GM18861 (cell line): ENCODE results near the gene KRT13.

ENCODE experiments used
- ATAC-seq: cut with Tn5 transposase; IDR thresholded peaks from one replicate; pipeline ENCODE4 v1.9.1; 2021; ENCODE audit not compliant: unreplicated experiment

The KRT13 gene

DNA sequence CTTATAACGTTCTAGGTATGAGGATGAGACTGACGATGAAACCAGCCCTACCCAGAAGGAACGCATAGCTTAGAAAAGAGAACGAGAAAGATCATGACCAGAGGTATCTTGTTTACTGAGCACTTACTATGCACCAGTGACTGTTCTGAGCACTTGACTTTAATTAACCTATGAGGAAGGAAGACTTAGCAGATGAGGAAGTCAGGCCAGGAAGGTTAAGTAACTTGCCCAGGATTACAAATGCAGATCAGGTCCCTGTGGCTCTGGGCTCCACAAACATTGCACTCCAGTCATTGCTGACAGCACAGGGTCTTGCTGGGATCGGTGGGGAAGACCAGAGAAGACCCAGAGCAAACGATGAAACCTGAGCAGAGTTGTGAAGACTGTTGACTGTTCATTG, 7.1 kb downstream of the KRT13 start:
- ATAC-seq = no peak

GRCh38 chr17:41496803-41497484, 8.5 kb downstream of the KRT13 start:
- peak; percentile 70 for ATAC-seq

DNA sequence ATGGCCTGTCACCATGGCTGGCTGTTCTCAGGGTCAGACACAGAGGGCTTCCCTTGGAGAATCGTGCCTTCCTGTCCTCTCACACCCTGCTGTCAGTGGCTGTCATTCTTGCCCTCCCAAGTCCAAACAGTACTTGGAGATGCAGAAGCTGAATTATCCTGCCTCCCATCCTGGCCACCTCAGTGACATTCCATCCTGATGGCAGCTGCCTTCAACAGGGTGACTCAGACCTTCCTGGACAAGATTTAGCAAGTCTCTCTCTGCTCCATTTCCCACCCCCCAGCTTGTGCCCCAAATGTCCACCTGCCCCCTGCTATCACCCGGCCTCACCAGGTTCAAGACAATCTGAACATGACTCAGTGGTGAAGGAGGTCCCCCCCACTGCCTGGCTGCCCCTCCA, 10.9 kb downstream of the KRT13 start:
- ATAC-seq = no peak

DNA sequence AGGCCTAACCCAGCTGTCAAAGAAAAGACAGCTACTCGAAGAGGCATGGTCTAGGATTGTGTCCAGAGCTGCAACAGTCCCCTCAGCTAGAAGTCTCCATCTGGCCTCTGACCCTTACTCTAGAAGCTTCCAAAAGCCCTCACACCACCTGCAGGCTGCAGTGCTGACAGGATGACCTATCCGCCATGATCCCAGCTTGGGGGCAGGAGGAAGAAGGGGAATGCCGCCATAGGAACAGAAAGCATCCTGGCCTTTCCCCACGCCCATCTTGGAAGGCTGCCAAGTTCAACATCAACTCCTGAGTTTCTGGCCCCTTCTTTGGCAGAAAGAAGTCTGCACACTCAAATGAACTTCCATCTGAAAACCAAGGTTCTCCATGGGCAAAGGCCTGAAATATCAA, 12.6 kb downstream of the KRT13 start:
- no peak for ATAC-seq

DNA sequence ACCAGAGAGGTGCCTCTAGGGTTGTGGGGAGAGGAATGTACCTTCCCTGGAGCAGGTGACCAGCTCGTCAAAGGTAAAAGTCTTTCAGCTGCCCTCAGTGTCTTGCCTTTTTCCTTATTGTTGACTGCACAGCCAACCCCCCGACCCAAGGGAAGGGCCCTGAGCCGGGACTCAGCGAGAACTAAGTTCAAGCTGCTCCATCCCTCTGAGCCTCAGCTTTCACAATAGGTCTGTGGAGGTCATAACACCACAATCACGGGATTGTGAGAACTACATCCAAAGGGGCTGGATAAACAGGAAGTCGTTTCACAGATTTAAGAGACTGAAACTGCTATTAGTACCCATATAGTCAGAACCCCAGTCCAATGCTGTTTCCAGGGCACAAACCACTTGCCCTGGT, 13.1 kb downstream of the KRT13 start:
- ATAC-seq = no peak

DNA sequence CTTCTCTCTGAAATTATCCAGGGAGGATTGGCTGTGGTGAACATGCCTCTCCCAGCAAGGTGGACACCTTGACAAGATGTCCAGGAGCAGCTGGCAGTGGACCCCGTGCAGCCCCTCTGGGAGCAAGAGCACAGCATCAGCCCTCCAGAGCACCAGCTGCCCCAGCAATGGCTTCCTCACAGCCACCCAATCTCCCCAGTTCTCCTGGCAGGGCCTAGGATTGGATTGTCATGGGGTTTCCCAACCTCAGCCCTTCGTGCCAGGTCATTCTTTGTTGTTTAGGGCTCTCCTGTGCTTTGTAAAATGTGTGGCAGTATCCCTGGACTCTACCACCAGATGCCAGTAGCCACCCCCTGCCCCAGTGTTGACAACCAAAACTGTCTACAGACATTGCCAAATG, 13.9 kb downstream of the KRT13 start:
- no peak for ATAC-seq

GRCh38 chr17:41490000-41490990, 15.1 kb downstream of the KRT13 start:
- no peak for ATAC-seq

DNA sequence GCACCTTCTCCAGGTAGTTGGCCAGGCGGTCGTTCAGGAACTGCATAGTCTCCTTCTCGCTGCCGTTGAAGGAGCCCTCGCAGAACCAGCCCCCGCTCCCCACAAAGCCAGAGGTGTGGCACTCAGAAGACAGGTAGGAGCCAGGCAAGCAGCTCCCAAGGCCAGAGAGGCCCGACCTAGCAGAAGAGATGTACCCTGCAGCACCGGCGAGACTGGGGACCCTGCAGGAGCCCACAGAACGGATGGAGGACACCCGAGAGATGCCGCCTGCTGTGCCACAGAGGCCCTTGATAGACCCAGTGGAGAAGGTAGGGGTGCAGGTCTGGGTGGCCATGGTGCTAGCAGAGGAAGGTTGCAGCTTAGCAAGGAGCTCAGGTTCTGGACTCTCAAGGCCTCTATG, 15.9 kb downstream of the KRT13 start, which contains the start of gene KRT36:
KRT36 (minus strand) TSS at position 380 of the 400 bp plus-strand sequence; CDS start at position 334, 46 bp downstream.
- ATAC-seq = no peak

DNA sequence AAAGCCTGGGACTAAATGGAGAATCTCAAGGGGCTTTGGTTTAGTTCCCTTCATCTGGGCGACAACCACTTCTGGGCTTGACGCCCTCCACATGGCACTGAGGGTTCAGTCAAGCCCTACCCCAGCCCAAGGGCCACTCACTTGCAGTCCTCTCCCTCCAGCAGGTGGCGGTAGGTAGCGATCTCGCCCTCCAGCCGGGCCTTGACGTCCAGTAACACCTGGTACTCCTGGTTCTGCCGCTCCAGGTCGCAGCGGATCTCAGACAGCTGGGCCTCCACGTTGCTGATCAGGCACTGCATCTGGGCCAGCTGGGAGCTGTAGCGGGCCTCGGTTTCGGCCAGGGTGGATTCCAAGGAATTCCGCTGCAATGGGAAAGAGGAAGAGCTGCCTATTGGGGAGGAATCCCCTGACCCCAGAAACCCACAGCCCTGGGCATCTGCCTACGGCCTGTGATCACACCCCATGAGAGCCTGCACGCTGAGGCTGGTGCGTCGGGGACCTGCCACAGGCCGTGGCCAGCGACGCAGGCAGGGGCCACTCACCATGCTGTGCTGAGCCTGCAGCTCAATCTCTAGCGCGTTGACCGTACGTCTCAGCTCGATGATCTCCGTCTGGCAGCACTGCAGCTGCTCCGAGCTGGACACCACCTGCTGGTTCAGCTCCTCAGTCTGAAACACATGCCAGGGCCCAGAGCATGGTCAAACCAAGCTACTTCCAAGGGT, 18.4 kb downstream of the KRT13 start:
- no peak for ATAC-seq

DNA sequence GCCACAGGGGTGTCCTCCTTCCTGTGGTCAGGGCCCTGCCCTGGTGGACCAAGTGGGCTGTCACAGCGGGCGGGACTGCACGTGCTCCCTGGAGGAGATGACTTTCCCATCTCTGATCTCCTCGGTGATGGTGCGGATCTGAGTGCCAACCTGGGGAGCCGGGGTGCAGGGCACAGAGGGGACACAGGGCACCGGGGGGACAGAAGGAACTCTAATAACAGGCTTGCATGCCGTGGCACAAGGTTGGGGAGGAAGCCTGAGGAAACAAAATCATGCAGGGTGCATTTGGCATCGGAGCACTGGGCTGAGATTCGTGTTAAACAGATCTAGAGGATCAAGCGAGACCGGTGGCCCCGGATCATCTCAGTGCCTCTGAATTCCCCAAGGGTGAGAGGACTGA, 19.1 kb downstream of the KRT13 start:
- no peak for ATAC-seq

- no peak for ATAC-seq
Measured at GRCh38 chr17:41484920-41485904, 20.2 kb downstream of the KRT13 start.

DNA sequence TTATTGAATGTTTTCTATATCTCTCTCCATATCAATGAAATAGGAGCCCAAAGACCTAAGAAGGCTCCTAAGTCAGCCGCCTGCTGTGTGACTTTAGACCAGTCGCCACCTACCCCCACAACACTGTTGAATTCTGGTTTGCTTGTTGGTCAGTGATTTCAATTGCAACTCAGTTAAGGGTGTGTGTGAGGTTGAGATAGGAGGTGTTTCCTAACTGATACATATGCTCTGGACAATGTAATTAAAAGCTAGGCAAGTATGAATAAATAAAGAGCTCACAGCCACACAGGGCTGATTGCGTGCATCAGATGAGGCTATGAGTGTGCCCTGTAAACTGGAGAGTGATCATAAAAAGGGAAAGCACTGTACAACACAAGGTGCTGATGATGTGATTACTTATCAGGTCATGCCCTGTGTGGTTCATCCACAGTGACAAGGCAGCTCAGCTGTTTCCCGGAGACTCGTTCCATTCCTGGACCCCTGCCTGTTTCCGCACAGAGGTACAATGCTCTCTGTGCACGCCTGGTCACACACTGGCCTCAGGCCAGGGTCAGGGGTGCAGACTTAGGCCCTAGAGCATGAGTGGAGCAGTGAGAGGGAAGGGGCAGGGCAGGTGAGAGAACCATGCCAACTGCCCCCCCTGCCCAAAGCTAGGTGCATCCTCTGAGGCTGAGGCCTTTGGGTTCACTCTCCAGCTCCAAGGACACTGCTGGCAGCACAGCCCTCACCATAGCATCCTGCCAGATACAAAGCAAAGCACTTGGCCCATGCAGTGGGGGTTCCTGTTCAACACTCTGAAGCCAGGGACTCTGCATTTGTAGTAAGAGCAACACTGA, 21.2 kb downstream of the KRT13 start:
- no peak for ATAC-seq

DNA sequence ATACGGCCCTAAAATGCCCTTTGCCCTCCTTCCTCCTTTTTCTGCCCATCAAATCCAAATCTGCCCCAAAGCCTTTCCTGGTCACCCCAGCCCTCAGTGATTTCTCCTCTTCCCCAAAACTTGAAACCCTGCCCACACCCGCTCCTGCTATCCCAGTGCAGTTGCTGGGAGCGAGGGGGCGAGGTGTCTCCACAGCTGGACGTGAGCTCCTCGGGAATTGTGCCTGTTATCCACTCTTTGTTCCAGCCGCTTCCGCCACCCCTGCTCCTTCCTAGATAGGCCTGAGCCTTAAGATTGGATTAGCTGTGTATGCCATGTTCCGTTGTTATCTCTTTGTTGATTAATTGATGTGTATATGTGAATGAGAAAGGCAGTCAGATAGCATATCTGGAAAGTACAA, 21.9 kb downstream of the KRT13 start:
- no peak for ATAC-seq

GRCh38 chr17:41481036-41481435, 24.4 kb downstream of the KRT13 start, which contains the start of gene KRT35:
TSS of gene KRT35 (minus strand) at chr17:41481151. CDS start at chr17:41481097, 54 bp downstream.
- no peak for ATAC-seq

DNA sequence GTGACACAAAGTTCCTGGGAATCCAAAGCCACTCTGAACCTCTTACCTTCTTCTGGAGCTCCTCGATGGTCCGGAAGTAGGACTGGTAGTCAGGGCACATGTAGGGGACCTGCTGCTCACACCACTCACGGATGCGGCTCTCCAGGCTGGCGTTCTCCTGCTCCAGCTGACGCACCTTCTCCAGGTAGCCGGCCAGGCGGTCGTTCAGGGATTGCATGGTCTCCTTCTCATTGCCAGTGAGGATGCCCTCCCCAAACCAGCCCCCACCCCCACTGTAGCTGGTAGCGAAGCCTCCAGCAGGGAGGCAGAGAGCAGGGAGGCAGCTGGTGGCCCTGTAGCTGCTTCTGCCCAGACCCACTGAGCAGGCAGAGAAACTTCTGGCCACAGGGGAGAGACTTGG, 24.8 kb downstream of the KRT13 start:
- no peak for ATAC-seq

GRCh38 chr17:41480136-41480535, 25.3 kb downstream of the KRT13 start:
- no peak for ATAC-seq

GRCh38 chr17:41478237-41478636, 27.2 kb downstream of the KRT13 start:
- ATAC-seq = no peak

DNA sequence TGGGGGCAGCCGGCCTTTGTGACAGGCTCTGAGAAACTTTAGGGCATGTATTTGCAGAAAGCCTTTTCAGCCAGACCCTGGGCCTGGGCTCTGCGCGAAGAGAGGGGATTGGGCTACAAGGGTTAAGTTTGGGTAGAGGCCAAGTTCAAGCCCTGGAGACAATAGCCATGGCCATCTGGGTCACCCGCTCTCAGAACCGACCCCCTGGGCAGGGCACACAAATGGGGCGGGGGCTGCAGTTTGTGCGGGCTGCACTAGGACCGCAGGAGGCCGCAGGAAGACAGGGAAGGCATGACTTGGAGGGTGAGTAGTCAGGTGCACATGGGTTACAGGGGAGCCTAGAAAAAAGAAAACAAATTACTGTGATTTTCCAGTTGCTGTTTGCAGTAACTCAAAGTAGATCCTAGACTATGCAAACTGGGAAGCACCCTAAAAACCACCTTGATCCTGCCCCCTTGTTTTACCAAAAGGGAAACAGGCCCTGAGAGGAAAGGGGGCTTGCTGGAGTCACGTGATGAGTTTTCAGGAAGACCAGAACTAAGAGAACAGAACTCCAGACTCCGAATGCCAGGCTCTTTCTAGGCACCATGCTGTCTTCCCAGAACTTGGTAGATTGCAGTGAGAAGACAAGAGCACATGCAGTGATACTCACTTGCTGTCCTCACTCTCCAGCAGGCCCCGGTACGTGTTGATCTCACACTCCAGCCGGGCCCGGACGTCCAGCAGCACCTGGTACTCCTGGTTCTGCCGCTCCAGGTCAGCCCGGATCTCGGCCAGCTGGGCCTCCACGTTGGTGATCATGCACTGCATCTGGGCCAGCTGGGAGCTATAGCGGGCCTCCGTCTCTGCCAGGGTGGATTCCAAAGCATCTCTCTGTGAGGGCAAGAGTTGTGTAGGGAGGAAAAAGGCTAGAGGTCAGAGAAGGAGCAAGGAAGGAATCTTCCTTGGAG, 28.3 kb downstream of the KRT13 start:
- ATAC-seq = no peak
